Naive B cell (primary cell): ENCODE data around the gene MRGPRE. TPM values are rescaled to one million over a fixed set of nuclear protein-coding genes. Genes with fewer than 3 reads are reported as not detected.

Experiments used
- ATAC-seq, 2 donors: fragments of 150-1000 bp; cut with Tn5 transposase; 2 replicates each; pipeline ENCODE4 v1.10.0; 2021; ENCODE audit warnings: low read depth in 2 of 2, mild to moderate bottlenecking in 2 of 2, moderate library complexity in 2 of 2
- DNase-seq: peaks from one replicate; pipeline ENCODE4 v3.0.0; 2022
- H3K27ac Mint-ChIP-seq, 6 donors: one replicate each; pipeline ENCODE4 v1.8.0; 2020 to 2022; ENCODE audit warnings: mild to moderate bottlenecking in 6 of 6, mixed read lengths in 6 of 6, moderate library complexity in 5 of 6, inconsistent platforms in 2 of 6
- H3K27me3 Mint-ChIP-seq, 3 donors: one replicate each; pipeline ENCODE4 v1.8.0; 2021 to 2022; ENCODE audit warnings: mixed read lengths in 3 of 3, mild to moderate bottlenecking in 1 of 3
- H3K36me3 Mint-ChIP-seq, 2 donors: one replicate each; pipeline ENCODE4 v1.8.0; 2020 to 2022; ENCODE audit warnings: mixed read lengths in 2 of 2, inconsistent platforms in 1 of 2, mild to moderate bottlenecking in 1 of 2
- H3K4me1 Mint-ChIP-seq, 3 donors: one replicate each; pipeline ENCODE4 v1.8.0; 2020 to 2022; ENCODE audit warnings: mixed read lengths in 3 of 3, inconsistent platforms in 1 of 3, mild to moderate bottlenecking in 1 of 3, moderate library complexity in 1 of 3
- H3K4me3 Mint-ChIP-seq, 8 donors: one replicate each; pipeline ENCODE4 v1.8.0; 2020 to 2022; ENCODE audit warnings: mild to moderate bottlenecking in 8 of 8, mixed read lengths in 8 of 8, moderate library complexity in 8 of 8, inconsistent platforms in 2 of 8
- H3K9me3 Mint-ChIP-seq, 7 donors: one replicate each; pipeline ENCODE4 v1.8.0; 2020 to 2022; ENCODE audit warnings: mixed read lengths in 7 of 7, mild to moderate bottlenecking in 5 of 7, inconsistent platforms in 2 of 7, moderate library complexity in 1 of 7
- polyA plus RNA-seq, 6 donors: library from polyadenylated mRNA; unstranded; fragments of 300-500 nt; fragmentation: Illumina TruSeq; gene quantifications; one replicate each; pipeline ENCODE4 v1.2.3, GENCODE V29; 2021; ENCODE audit warnings: low read depth in 6 of 6

Gene MRGPRE
- polyA plus RNA-seq, 6 donors from 2014 or later = not detected

DNA sequence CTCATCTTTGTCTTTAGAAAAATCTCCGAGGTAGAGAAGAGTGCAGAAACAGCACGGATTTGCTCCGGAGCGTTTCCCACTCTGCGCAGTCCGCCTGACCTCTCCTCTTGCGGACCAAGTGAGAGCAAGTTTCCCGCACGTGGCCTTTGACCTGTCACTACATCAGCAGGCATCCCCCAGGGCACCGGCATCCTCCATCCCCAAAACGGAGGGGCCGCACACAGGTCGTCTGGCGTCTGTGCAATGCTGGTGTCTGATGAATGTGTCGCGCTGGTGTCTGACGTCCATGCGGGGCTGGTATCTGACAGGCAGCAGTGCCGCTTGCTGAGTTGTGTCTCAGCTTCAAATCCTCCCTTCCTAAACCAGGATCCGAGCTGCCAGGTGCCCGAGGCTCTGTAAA is 739 bp upstream of the MRGPRE start:
- no peaks in the 10 kb centered on the region for H3K36me3 Mint-ChIP-seq

DNA sequence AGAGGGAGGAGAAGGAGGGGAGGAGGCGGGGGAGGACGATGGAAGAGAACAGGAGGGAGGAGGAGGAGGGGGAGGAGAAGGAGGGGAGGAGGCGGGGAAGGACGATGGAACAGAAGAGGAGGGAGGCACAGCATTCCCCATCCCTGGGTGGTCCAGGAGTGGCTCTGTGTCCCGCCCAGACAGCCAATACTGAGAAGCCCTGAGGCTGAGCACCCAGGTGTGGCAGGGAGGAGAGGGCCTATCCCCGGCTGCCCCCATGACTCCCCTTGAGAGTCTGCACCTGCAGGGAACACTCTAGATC is 717 bp downstream of the MRGPRE start:
- no peak for ATAC-seq
- no peak overlapping the region for H3K4me3 Mint-ChIP-seq
- no peaks in the 10 kb centered on the region for H3K36me3 Mint-ChIP-seq
- peaks cover 0 to 9% (median 0%) of the 10 kb centered on the region in 7 donors for H3K9me3 Mint-ChIP-seq
- no peaks in the 10 kb centered on the region for H3K4me1 Mint-ChIP-seq
- H3K27ac Mint-ChIP-seq = no peak overlapping the region
- peaks cover 4 to 26% (median 24%) of the 10 kb centered on the region in 3 donors for H3K27me3 Mint-ChIP-seq
- DNase-seq = no peak

More for the DNA sequence above, 739 bp upstream of the MRGPRE start:
- no peak overlapping the region for H3K4me3 Mint-ChIP-seq
- H3K27ac Mint-ChIP-seq = no peak overlapping the region
- H3K27me3 Mint-ChIP-seq = peaks cover 4 to 24% (median 21%) of the 10 kb centered on the region in 3 donors
- H3K9me3 Mint-ChIP-seq = peaks cover 0 to 9% (median 0%) of the 10 kb centered on the region in 7 donors
- H3K4me1 Mint-ChIP-seq = no peaks in the 10 kb centered on the region
- no peak for DNase-seq
- no peak for ATAC-seq

GRCh38 chr11:3230636-3231549 is 1.3 kb downstream of the MRGPRE start:
- peaks cover 4 to 30% (median 26%) of the 10 kb centered on the region in 3 donors for H3K27me3 Mint-ChIP-seq
- H3K4me3 Mint-ChIP-seq = no peak overlapping the region
- H3K36me3 Mint-ChIP-seq = no peaks in the 10 kb centered on the region
- no peak for ATAC-seq
- H3K9me3 Mint-ChIP-seq = peaks cover 0 to 9% (median 0%) of the 10 kb centered on the region in 7 donors
- no peak overlapping the region for H3K27ac Mint-ChIP-seq
- no peaks in the 10 kb centered on the region for H3K4me1 Mint-ChIP-seq
- DNase-seq = no peak

GRCh38 chr11:3229673-3230630 is 2.3 kb downstream of the MRGPRE start:
- Mint-ChIP-seq H3K4me3 (no peak overlapping the region), H3K27ac (no peak overlapping the region), H3K27me3 (peaks cover 2 to 27% (median 26%) of the 10 kb centered on the region in 3 donors), H3K4me1 (no peaks in the 10 kb centered on the region), H3K36me3 (no peaks in the 10 kb centered on the region), H3K9me3 (peaks cover 0 to 9% (median 0%) of the 10 kb centered on the region in 7 donors)
- ATAC-seq (no peak), DNase-seq (no peak)

DNA sequence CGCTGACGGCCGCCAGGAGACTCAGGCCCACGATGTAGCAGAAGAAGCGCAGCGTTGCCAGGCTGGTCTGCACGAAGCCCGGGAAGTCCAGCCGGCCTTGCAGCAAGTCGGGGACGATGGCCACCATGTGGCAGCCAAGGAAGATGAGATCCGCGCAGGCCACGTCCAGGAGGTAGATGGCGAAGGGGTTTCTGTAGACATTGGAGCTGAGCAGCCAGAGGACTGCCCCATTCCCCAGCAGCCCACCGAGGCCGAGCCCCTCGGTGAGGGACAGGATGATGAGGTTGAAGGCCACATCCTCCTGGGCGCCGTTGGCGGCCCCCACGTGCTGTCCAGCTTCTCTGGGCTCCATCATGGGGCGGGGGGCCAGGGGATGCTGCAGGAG is 3.8 kb downstream of the MRGPRE start:
- Mint-ChIP-seq H3K27me3 (peaks cover 0 to 21% (median 20%) of the 10 kb centered on the region in 3 donors), H3K9me3 (peaks cover 0 to 2% (median 0%) of the 10 kb centered on the region in 7 donors), H3K27ac (no peak overlapping the region), H3K4me3 (no peak overlapping the region), H3K4me1 (no peaks in the 10 kb centered on the region), H3K36me3 (no peaks in the 10 kb centered on the region)
- no peak for DNase-seq
- ATAC-seq = no peak

DNA sequence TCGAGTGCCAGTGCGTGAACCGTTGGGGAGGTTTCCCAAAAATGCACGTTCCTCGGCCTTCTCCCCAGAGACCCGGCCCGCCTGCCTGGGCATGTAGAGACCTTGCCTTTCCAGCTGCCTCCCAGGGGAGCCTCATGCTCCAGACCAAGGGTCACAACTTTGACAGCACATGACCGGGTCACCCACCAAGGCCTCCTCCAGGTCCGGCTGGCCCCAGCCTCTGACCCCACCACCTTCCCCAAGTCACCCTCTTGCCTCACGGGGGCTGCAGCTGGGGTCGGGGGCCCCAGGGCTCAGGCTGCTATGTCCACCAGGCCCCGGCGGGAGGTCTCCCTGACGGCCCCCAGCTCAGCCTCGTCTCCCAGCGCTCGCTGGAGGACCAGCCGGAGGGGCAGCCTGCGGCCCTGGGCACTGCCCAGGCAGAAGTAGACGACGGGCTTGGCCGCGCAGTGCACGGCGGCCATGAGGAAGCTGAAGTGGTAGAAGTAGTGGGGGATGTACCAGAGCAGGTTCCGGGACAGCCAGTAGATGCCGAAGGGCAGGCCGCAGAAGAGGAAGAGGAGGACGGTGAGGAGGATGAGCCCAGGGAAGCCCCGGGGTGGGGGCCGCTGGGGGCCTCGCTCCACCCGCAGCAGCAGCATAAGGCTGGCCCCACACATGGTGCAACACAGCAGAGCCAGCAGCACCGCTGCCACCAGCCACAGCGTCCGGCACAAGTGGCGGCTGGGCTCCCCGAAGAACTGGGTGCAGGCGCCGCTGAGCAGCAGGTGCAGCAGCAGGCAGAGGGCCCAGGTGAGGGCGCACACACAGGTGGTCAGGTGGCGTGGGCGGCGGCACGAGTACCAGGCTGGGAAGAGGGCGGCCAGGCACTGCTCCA is 4.4 kb downstream of the MRGPRE start:
- no peaks in the 10 kb centered on the region for H3K4me1 Mint-ChIP-seq
- no peaks in the 10 kb centered on the region for H3K9me3 Mint-ChIP-seq
- no peaks in the 10 kb centered on the region for H3K36me3 Mint-ChIP-seq
- DNase-seq (no peak), ATAC-seq (no peak)
- no peak overlapping the region for H3K4me3 Mint-ChIP-seq
- no peak overlapping the region for H3K27ac Mint-ChIP-seq
- H3K27me3 Mint-ChIP-seq = peaks cover 0 to 21% (median 16%) of the 10 kb centered on the region in 3 donors

DNA sequence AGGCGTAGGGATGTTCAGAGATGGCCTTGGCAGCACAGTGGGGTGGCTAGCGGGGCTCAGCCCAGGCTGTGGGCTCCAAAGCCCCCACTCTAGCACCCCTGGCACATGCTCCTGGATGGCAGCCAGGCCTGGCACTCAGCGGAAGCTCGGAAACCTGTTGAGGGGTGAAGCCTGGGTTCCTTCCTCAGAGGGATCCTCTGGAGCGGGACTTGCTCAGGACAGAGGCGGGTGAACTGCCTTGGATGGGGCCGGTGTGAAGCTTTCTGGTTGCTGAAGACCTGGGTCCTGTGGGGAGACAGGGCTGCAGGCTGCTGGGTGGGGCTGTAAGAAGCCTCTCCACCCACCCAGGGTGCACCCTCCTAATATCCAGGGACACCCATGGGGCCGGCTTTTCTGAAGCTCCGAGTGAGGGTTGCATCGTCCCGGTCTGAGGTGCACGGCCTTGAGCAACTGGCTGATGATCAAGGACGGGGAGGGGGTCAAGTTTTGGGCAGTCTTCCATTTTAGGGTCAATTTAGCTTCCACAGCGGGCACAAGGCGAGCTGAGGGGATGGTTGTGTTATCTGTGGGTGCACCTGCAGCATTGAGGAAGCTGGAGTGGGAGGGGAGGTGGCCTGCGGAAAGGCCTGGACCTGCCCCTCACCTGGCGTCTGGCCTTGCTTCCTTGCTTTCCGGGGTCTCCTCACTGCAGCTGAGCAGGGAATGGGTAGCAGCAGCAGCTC is 5.2 kb downstream of the MRGPRE start:
- H3K4me1 Mint-ChIP-seq = no peaks in the 10 kb centered on the region
- H3K27me3 Mint-ChIP-seq = peaks cover 0 to 25% (median 16%) of the 10 kb centered on the region in 3 donors
- H3K27ac Mint-ChIP-seq = no peak overlapping the region
- no peaks in the 10 kb centered on the region for H3K36me3 Mint-ChIP-seq
- no peak overlapping the region for H3K4me3 Mint-ChIP-seq
- no peaks in the 10 kb centered on the region for H3K9me3 Mint-ChIP-seq
- ATAC-seq (no peak), DNase-seq (no peak)

GRCh38 chr11:3225826-3226750 is 6.1 kb downstream of the MRGPRE start:
- no peaks in the 10 kb centered on the region for H3K36me3 Mint-ChIP-seq
- H3K9me3 Mint-ChIP-seq = no peaks in the 10 kb centered on the region
- peaks cover 0 to 25% (median 16%) of the 10 kb centered on the region in 3 donors for H3K27me3 Mint-ChIP-seq
- H3K27ac Mint-ChIP-seq = no peak overlapping the region
- H3K4me1 Mint-ChIP-seq = no peaks in the 10 kb centered on the region
- DNase-seq = no peak
- no peak for ATAC-seq
- peak overlapping the region in 1 of 8 donors; percentile 60 for H3K4me3 Mint-ChIP-seq

GRCh38 chr11:3225159-3225758 is 7.0 kb downstream of the MRGPRE start:
- DNase-seq (no peak), ATAC-seq (no peak)
- no peak overlapping the region for H3K4me3 Mint-ChIP-seq
- H3K4me1 Mint-ChIP-seq = no peaks in the 10 kb centered on the region
- H3K36me3 Mint-ChIP-seq = no peaks in the 10 kb centered on the region
- no peak overlapping the region for H3K27ac Mint-ChIP-seq
- no peaks in the 10 kb centered on the region for H3K9me3 Mint-ChIP-seq
- peaks cover 0 to 25% (median 16%) of the 10 kb centered on the region in 3 donors for H3K27me3 Mint-ChIP-seq

DNA sequence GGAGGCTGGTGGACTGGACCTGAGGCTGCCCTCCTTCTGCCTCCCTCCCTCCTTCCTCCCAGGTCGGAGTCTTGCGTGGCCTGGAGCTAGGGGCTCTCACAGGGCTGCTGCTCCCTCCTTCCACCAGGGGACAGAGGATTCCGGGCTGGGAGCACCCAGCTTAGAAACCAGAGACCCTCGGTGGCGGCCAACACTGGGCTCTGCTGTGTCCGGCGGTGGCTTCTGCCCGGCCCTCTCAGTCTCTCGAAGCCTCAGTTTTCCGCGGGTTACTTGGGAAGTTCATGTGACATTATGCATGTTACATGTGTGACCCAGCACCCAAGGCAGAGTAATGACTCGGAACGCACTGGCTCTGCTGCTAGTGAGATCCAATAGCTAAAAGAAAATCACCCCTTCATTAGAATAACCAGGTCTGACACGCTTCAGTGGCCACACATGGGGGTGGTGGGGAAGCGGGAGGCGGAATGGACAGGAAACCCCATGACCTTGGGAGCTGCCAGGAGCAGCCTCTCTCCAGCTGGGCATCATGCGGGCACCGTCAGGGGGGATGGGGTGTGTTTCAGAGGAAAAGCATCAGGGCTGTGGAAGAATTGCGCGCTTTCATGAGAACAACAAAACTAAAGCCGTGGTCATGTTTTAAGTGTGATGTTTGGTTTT is 7.7 kb downstream of the MRGPRE start:
- ATAC-seq (no peak), DNase-seq (no peak)
- Mint-ChIP-seq H3K4me1 (peaks cover 0 to 2% (median 0%) of the 10 kb centered on the region in 3 donors), H3K9me3 (no peaks in the 10 kb centered on the region), H3K36me3 (no peaks in the 10 kb centered on the region), H3K4me3 (no peak overlapping the region), H3K27me3 (peaks cover 4 to 25% (median 22%) of the 10 kb centered on the region in 3 donors), H3K27ac (no peak overlapping the region)

- H3K36me3 Mint-ChIP-seq = no peaks in the 10 kb centered on the region
- H3K9me3 Mint-ChIP-seq = no peaks in the 10 kb centered on the region
- DNase-seq (no peak), ATAC-seq (no peak)
- no peak overlapping the region for H3K4me3 Mint-ChIP-seq
- peaks cover 5 to 25% (median 25%) of the 10 kb centered on the region in 3 donors for H3K27me3 Mint-ChIP-seq
- H3K27ac Mint-ChIP-seq = no peak overlapping the region
- peaks cover 0 to 3% (median 0%) of the 10 kb centered on the region in 3 donors for H3K4me1 Mint-ChIP-seq
Measured at GRCh38 chr11:3223932-3224381, 8.3 kb downstream of the MRGPRE start.
